Measurements from ENCODE around the gene SERPIND1. TPM values are rescaled to one million over a fixed set of nuclear protein-coding genes. Genes with fewer than 3 reads are reported as not detected.

Gene SERPIND1
- polyA plus RNA-seq, 3 donors from 2014 or later: 0.43 TPM; not detected in 2

DNA sequence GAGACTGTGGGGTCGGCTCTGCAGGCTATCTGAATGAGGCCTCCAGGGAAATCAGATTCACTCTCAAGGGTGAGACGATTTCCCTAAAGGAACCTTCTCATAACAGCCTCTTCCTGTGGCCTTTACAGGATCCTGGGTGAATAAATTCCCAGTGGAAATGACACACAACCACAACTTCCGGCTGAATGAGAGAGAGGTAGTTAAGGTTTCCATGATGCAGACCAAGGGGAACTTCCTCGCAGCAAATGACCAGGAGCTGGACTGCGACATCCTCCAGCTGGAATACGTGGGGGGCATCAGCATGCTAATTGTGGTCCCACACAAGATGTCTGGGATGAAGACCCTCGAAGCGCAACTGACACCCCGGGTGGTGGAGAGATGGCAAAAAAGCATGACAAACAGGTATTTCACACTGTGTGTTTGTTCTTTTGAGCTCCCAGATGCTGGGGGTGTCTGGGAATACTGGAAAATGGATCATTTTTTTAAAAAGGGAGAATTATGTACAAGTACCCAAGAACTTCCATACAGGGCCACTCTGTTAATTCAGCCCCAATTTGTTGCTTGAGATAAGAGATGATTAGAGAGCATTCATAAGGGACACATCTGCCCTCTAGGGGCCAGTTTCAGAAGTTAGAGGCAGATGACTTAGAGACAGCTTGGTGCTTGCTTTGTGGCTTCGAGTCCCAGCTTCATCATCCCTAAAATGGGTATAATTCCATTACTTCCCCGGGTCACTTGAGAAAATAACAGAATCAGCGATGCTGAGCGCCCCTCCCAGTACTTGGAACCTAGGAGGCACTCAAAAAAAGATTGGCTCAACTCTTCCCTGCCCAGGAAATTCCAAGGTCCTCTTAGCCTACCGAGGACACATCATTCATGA lies 10.2 kb downstream of the SERPIND1 start:
- Mint-ChIP-seq H3K36me3 (peaks cover 0 to 27% (median 13%) of the 10 kb centered on the region in 3 donors), H3K9me3 (no peaks in the 10 kb centered on the region), H3K27ac (peak overlapping the region in 2 of 6 donors; percentile 30 to 31), H3K4me3 (no peak overlapping the region), H3K27me3 (ENCODE audit: low read depth in 3 of 3) (no peaks in the 10 kb centered on the region), H3K4me1 (no peaks in the 10 kb centered on the region)
- peak; percentile 14 to 38 (median 21) for DNase-seq

DNA sequence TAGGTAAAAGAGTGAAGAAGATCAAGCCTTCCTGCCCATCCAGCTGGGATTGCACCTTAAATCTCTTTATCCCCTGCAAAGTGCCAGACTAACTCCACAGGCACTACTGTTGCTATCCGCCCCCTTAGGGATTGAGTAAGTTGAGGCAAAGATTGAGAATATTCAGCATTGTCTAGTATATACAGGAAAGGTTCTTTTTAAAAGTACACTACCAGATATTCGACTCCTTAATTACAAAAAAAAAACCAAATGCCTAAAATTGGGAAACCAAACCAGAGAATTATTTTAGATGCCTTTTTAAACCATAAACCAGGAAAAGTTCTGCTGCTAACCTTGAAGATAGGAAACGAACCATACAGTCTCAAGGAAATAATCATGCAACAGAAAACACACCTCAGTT lies 11.5 kb downstream of the SERPIND1 start:
- H3K4me1 Mint-ChIP-seq: no peaks in the 10 kb centered on the region
- H3K9me3 Mint-ChIP-seq: no peaks in the 10 kb centered on the region
- no peaks in the 10 kb centered on the region for H3K27me3 Mint-ChIP-seq (ENCODE audit: low read depth in 3 of 3)
- H3K36me3 Mint-ChIP-seq: peaks cover 0 to 18% (median 13%) of the 10 kb centered on the region in 3 donors
- DNase-seq: no peak
- no peak overlapping the region for H3K4me3 Mint-ChIP-seq
- H3K27ac Mint-ChIP-seq: peak overlapping the region in 1 of 6 donors; percentile 1

DNA sequence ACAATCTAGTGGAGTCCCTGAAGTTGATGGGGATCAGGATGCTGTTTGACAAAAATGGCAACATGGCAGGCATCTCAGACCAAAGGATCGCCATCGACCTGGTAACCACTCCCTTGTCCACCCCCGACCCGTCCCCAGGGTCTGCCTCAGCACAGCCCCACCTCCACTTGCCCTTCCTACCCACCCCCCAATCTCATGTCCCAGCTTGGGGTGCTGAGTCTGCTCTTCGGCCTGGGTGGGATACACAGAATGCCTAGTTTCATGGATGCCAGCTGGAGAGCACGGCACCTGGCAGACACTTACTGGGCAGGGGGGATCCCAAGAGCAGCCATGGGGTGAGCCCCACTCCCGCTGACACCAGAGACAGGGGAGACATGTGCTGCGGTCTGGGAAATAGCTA lies 12.1 kb downstream of the SERPIND1 start:
- no peaks in the 10 kb centered on the region for H3K27me3 Mint-ChIP-seq (ENCODE audit: low read depth in 3 of 3)
- H3K27ac Mint-ChIP-seq: no peak overlapping the region
- peaks cover 5 to 23% (median 13%) of the 10 kb centered on the region in 3 donors for H3K36me3 Mint-ChIP-seq
- H3K4me1 Mint-ChIP-seq: no peaks in the 10 kb centered on the region
- no peak for DNase-seq
- no peaks in the 10 kb centered on the region for H3K9me3 Mint-ChIP-seq
- no peak overlapping the region for H3K4me3 Mint-ChIP-seq

DNA sequence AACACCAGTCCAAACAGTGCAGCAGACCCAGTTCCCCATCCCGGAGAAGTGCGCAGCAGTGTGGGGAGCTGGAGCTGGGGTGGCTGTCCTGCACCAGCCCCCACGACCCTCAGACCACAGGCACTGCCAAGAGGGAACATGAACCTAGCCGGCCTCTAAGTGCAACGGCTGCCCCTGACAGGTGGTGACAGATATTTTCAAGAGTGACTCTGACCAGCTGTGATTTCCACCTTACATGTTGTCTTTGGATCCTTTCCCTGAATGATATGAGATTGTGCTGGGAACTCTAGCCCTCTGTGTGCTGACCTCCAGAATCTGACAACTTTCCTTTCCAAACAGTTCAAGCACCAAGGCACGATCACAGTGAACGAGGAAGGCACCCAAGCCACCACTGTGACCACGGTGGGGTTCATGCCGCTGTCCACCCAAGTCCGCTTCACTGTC lies 12.6 kb downstream of the SERPIND1 start:
- Mint-ChIP-seq H3K4me1 (no peaks in the 10 kb centered on the region), H3K9me3 (no peaks in the 10 kb centered on the region), H3K4me3 (no peak overlapping the region), H3K36me3 (peaks cover 10 to 26% (median 13%) of the 10 kb centered on the region in 3 donors), H3K27ac (no peak overlapping the region), H3K27me3 (ENCODE audit: low read depth in 3 of 3) (no peaks in the 10 kb centered on the region)
- DNase-seq: no peak

DNA sequence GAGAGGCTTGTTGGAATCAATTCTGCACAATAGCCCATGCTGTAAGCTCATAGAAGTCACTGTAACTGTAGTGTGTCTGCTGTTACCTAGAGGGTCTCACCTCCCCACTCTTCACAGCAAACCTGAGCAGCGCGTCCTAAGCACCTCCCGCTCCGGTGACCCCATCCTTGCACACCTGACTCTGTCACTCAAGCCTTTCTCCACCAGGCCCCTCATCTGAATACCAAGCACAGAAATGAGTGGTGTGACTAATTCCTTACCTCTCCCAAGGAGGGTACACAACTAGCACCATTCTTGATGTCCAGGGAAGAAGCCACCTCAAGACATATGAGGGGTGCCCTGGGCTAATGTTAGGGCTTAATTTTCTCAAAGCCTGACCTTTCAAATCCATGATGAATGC lies 13.3 kb downstream of the SERPIND1 start:
- Mint-ChIP-seq H3K4me1 (no peaks in the 10 kb centered on the region), H3K36me3 (peaks cover 10 to 28% (median 15%) of the 10 kb centered on the region in 3 donors), H3K27ac (peak overlapping the region in 1 of 6 donors; percentile 48), H3K4me3 (no peak overlapping the region), H3K27me3 (ENCODE audit: low read depth in 3 of 3) (peaks cover 0 to under 1% (median 0%) of the 10 kb centered on the region in 3 donors), H3K9me3 (no peaks in the 10 kb centered on the region)
- no peak for DNase-seq

- H3K27ac Mint-ChIP-seq: peak overlapping the region in 2 of 6 donors; percentile 48 to 64
- H3K9me3 Mint-ChIP-seq: no peaks in the 10 kb centered on the region
Observed at GRCh38 chr22:20787746-20788626, 14.1 kb downstream of the SERPIND1 start.

GRCh38 chr22:20788627-20789344 lies 14.9 kb downstream of the SERPIND1 start:
- Mint-ChIP-seq H3K27ac (peak overlapping the region in 2 of 6 donors; percentile 13 to 64), H3K4me1 (no peaks in the 10 kb centered on the region), H3K9me3 (no peaks in the 10 kb centered on the region), H3K4me3 (no peak overlapping the region), H3K27me3 (ENCODE audit: low read depth in 3 of 3) (peaks cover 0 to 3% (median 0%) of the 10 kb centered on the region in 3 donors), H3K36me3 (peaks cover 10 to 35% (median 19%) of the 10 kb centered on the region in 3 donors)
- DNase-seq: no peak

More at GRCh38 chr22:20787746-20788626, 14.1 kb downstream of the SERPIND1 start:
- no peak overlapping the region for H3K4me3 Mint-ChIP-seq
- peaks cover 10 to 33% (median 19%) of the 10 kb centered on the region in 3 donors for H3K36me3 Mint-ChIP-seq
- no peak for DNase-seq
- peaks cover 0 to 3% (median 0%) of the 10 kb centered on the region in 3 donors for H3K27me3 Mint-ChIP-seq (ENCODE audit: low read depth in 3 of 3)
- H3K4me1 Mint-ChIP-seq: no peaks in the 10 kb centered on the region

DNA sequence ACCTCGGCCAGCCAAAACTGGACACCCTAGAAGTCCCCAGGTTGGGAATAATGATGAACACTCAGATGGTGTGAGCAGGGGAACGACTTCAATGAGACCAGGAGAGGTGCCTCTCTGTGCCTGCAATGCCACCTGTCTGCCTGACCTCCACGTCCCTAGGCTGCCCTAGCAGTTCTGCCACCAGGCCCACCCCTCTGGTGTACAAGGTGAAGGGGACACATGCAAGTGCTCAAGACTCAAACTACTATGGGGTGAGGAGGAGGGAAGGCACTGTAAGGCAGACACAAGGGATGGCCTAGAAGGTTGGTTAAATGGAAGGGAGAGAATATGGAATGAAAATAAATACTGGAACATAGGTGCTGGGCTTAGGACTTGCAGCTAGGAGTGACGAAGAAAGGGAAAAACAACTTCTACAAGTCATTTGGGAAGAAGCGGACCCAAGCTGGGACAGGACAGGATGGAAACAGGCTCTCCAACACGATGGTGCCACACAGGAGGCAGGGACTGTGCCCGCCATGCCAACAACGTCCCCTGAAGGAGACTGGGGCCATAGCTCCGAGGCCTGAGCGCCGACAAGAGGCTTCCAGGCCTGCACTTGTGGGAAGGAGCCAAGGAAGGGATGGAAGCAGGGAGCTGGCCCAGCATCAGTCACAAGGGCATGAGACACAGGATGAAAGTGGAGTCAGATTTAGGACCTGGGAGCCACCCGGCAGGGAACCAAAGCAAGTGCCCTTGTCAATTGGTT lies 18.5 kb downstream of the SERPIND1 start:
- H3K27ac Mint-ChIP-seq: peak overlapping the region in 1 of 6 donors; percentile 22
- no peak for DNase-seq
- no peaks in the 10 kb centered on the region for H3K9me3 Mint-ChIP-seq
- no peaks in the 10 kb centered on the region for H3K4me1 Mint-ChIP-seq
- peaks cover 0 to 7% (median 1%) of the 10 kb centered on the region in 3 donors for H3K27me3 Mint-ChIP-seq (ENCODE audit: low read depth in 3 of 3)
- no peak overlapping the region for H3K4me3 Mint-ChIP-seq
- peaks cover 22 to 50% (median 26%) of the 10 kb centered on the region in 3 donors for H3K36me3 Mint-ChIP-seq

- Mint-ChIP-seq H3K27me3 (ENCODE audit: low read depth in 3 of 3) (peaks cover 0 to 7% (median 1%) of the 10 kb centered on the region in 3 donors), H3K4me1 (no peaks in the 10 kb centered on the region), H3K27ac (no peak overlapping the region), H3K36me3 (peaks cover 22 to 55% (median 23%) of the 10 kb centered on the region in 3 donors), H3K4me3 (no peak overlapping the region), H3K9me3 (no peaks in the 10 kb centered on the region)
- no peak for DNase-seq
Observed at GRCh38 chr22:20792966-20793728, 19.2 kb downstream of the SERPIND1 start.

GRCh38 chr22:20793748-20794649 lies 20.1 kb downstream of the SERPIND1 start:
- Mint-ChIP-seq H3K9me3 (no peaks in the 10 kb centered on the region), H3K27me3 (ENCODE audit: low read depth in 3 of 3) (peaks cover 0 to 7% (median 1%) of the 10 kb centered on the region in 3 donors), H3K4me3 (no peak overlapping the region), H3K4me1 (no peaks in the 10 kb centered on the region), H3K27ac (peak overlapping the region in 2 of 6 donors; percentile 6 to 49), H3K36me3 (peaks cover 22 to 57% (median 24%) of the 10 kb centered on the region in 3 donors)
- no peak for DNase-seq

DNA sequence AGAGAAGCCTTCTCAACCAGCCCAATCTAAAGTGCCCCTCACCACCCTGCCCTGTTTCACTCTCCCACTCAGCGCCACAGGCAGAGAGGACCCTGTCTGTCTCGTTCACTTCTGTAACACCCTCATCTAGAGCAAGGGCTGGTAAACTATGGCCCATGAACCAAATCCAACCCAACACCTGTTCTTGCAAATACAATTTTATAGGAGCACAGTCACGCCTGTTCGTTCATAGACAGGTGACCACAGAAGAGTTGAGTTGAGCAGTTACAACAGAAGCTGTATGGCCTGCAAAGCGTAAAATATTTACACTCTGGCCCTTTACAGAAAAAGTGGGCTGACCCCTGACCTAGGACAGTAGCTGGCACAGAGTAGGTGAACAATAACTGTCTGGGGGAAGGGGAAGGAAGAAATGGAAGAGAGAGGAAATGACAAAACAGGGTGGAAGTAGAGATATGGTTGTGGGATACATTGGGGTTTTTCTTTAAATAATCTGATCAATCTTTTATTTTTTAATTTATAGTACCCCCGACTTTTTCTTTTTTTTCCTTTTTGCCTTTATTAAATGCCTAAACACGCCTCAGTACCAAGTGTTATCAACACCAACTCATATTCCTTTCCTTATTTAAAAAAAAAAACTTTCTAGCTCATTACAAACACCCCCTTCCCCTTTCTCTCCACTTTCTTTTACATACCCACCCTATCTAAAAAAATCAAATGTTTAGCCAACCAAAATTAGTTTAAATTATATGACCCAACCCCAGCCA lies 20.9 kb downstream of the SERPIND1 start:
- Mint-ChIP-seq H3K9me3 (no peaks in the 10 kb centered on the region), H3K27me3 (ENCODE audit: low read depth in 3 of 3) (peaks cover 0 to 7% (median 1%) of the 10 kb centered on the region in 3 donors), H3K36me3 (peaks cover 27 to 65% (median 31%) of the 10 kb centered on the region in 3 donors), H3K27ac (peak overlapping the region in 3 of 6 donors; percentile 6 to 47 (median 21)), H3K4me1 (no peaks in the 10 kb centered on the region), H3K4me3 (no peak overlapping the region)
- no peak for DNase-seq

Measured in immature natural killer cell (primary cell).